SK-N-SH (cell line): Measurements from ENCODE around the gene MAGI2. TPM values are rescaled to one million over a fixed set of nuclear protein-coding genes. Genes with fewer than 3 reads are reported as not detected.

ENCODE experiments used
- CTCF ChIA-PET: fragments of 300-600, 350-600 bp; formaldehyde crosslinking; extraction: SDS; loops from one replicate; lab custom pipeline; 2021; lab: Yijun Ruan, JAX
- POLR2A ChIA-PET: fragments of 350-600 bp; sonication (Branson Sonifier 250); formaldehyde crosslinking; extraction: SDS; loops from one replicate; lab custom pipeline; 2020; ENCODE audit warnings: antibody characterized with exemption, inconsistent platforms; lab: Yijun Ruan, JAX
- DNase-seq: peaks from one replicate; pipeline ENCODE4 v3.0.0; 2012
- H2AFZ ChIP-seq: fragments of 200-600 bp; sonication (generic); 2 replicates; pipeline ENCODE4 v1.8.1; 2016; ENCODE audit warnings: antibody characterized with exemption, mild to moderate bottlenecking, low read depth
- H3F3A ChIP-seq: fragments of 200-600 bp; sonication (generic); replicated peaks from 2 replicates; pipeline ENCODE3; 2016; ENCODE audit warnings: antibody characterized with exemption, mild to moderate bottlenecking; ENCODE audit not compliant: insufficient read depth
- H3K27ac ChIP-seq, 2 experiments: fragments of 200-500 bp in 1 of 2; fragments of 200-600 bp in 1 of 2; sonication (Bioruptor generic) in 1 of 2; sonication (generic), shearing (Covaris generic) in 1 of 2; 2 replicates each; pipeline versions ENCODE4 v1.5.1 to v1.6.1; 2014 to 2016; ENCODE audit warnings: low read depth in 2 of 2, inconsistent platforms in 1 of 2, low read length in 1 of 2, mild to moderate bottlenecking in 1 of 2, mixed read lengths in 1 of 2
- H3K27me3 ChIP-seq: fragments of 200-600 bp; sonication (generic), shearing (Covaris generic); 2 replicates; pipeline ENCODE4 v1.6.1; 2016; ENCODE audit warnings: mixed run types; ENCODE audit not compliant: insufficient read depth
- H3K36me3 ChIP-seq, 2 experiments: fragments of 200-500 bp in 1 of 2; fragments of 200-600 bp in 1 of 2; sonication (Bioruptor generic) in 1 of 2; sonication (generic) in 1 of 2; replicated peaks in 1 of 2; 2 replicates each; pipeline versions ENCODE3 to v1.5.1; 2014 to 2016; ENCODE audit warnings: low read length in 1 of 2, mild to moderate bottlenecking in 1 of 2; ENCODE audit not compliant: insufficient read depth in 2 of 2, control insufficient read depth in 1 of 2
- H3K4me1 ChIP-seq, 2 experiments: fragments of 200-500 bp in 1 of 2; fragments of 200-600 bp in 1 of 2; sonication (Bioruptor generic) in 1 of 2; sonication (generic), shearing (Covaris generic) in 1 of 2; 2 replicates each; pipeline versions ENCODE4 v1.5.1 to v1.6.1; 2014 to 2016; ENCODE audit warnings: low read depth in 1 of 2, low read length in 1 of 2, mixed run types in 1 of 2; ENCODE audit not compliant: insufficient read depth in 2 of 2, control insufficient read depth in 1 of 2
- H3K4me2 ChIP-seq: fragments of 200-600 bp; sonication (generic), shearing (Covaris generic); 2 replicates; pipeline ENCODE4 v1.6.1; 2017; ENCODE audit warnings: mixed run types
- H3K4me3 ChIP-seq, 2 experiments: fragments of 200-500 bp in 1 of 2; fragments of 200-600 bp in 1 of 2; sonication (Bioruptor generic) in 1 of 2; sonication (generic), shearing (Covaris generic) in 1 of 2; 2 replicates each; pipeline versions ENCODE4 v1.5.1 to v1.8.1; 2014 to 2016; ENCODE audit warnings: low read depth in 2 of 2, inconsistent platforms in 1 of 2, low read length in 1 of 2, mild to moderate bottlenecking in 1 of 2, mixed read lengths in 1 of 2, moderate library complexity in 1 of 2
- H3K79me2 ChIP-seq: fragments of 200-600 bp; sonication (generic); 2 replicates; pipeline ENCODE4 v1.8.1; 2017; ENCODE audit warnings: mild to moderate bottlenecking; ENCODE audit not compliant: insufficient read depth
- H3K9ac ChIP-seq: fragments of 200-600 bp; sonication (generic); 2 replicates; pipeline ENCODE4 v1.6.1; 2017; ENCODE audit warnings: mixed run types
- H3K9me2 ChIP-seq: fragments of 200-600 bp; sonication (generic); 2 replicates; pipeline ENCODE4 v1.6.1; 2017; ENCODE audit warnings: mixed run types
- H3K9me3 ChIP-seq: fragments of 200-600 bp; sonication (generic); 2 replicates; pipeline ENCODE4 v1.6.1; 2017; ENCODE audit warnings: mixed run types, mild to moderate bottlenecking, moderate library complexity
- H4K20me1 ChIP-seq: fragments of 200-600 bp; sonication (generic); 2 replicates; pipeline ENCODE4 v1.6.1; 2017; ENCODE audit warnings: mild to moderate bottlenecking, mixed run types; ENCODE audit not compliant: insufficient read depth
- CTCF ChIP-seq: fragments of 200-600 bp; sonication (generic); IDR thresholded peaks from 2 replicates; pipeline ENCODE4 v1.6.1; 2017; ENCODE audit warnings: antibody characterized with exemption, mild to moderate bottlenecking, moderate library complexity
- FOSL2 ChIP-seq: IDR thresholded peaks from 2 replicates; pipeline ENCODE4 v1.4.0; 2012; ENCODE audit warnings: low read depth, mild to moderate bottlenecking, moderate library complexity, borderline replicate concordance
- FOXM1 ChIP-seq: IDR thresholded peaks from 2 replicates; pipeline ENCODE4 v1.4.0; 2012; ENCODE audit warnings: low read depth, mild to moderate bottlenecking
- GABPA ChIP-seq: IDR thresholded peaks from 2 replicates; pipeline ENCODE4 v1.4.0; 2012; ENCODE audit warnings: low read depth, mild to moderate bottlenecking
- GATA2 ChIP-seq: sonication (generic); formaldehyde crosslinking; IDR thresholded peaks from 2 replicates; pipeline ENCODE4 v1.5.0; 2020; ENCODE audit warnings: mild to moderate bottlenecking, missing genetic modification reagents
- MEF2A ChIP-seq: IDR thresholded peaks from 2 replicates; pipeline ENCODE4 v1.4.0; 2012; ENCODE audit warnings: low read depth, borderline replicate concordance
- NRF1 ChIP-seq: IDR thresholded peaks from 2 replicates; pipeline ENCODE4 v1.6.1; 2012; ENCODE audit warnings: low read depth, mild to moderate bottlenecking, low read length
- PBX3 ChIP-seq: IDR thresholded peaks from 2 replicates; pipeline ENCODE4; 2012
- POLR2AphosphoS5 ChIP-seq: IDR thresholded peaks from 2 replicates; pipeline ENCODE4 v1.6.1; 2012; ENCODE audit warnings: low read depth, low read length
- SIN3A ChIP-seq: IDR thresholded peaks from 2 replicates; pipeline ENCODE4 v1.6.1; 2012; ENCODE audit warnings: low read depth, mild to moderate bottlenecking, low read length, moderate library complexity, borderline replicate concordance
- SMC3 ChIP-seq: IDR thresholded peaks from 2 replicates; pipeline ENCODE4 v1.6.1; 2012; ENCODE audit warnings: low read depth, low read length, improper control_type of control experiment
- TAF1 ChIP-seq: IDR thresholded peaks from 2 replicates; pipeline ENCODE4 v1.6.1; 2012; ENCODE audit warnings: low read depth, mild to moderate bottlenecking, low read length, moderate library complexity, borderline replicate concordance
- TCF12 ChIP-seq: IDR thresholded peaks from 2 replicates; pipeline ENCODE4 v1.4.0; 2012
- USF1 ChIP-seq: IDR thresholded peaks from 2 replicates; pipeline ENCODE4 v1.4.0; 2012; ENCODE audit warnings: low read depth, borderline replicate concordance
- YY1 ChIP-seq: IDR thresholded peaks from 2 replicates; pipeline ENCODE4 v1.4.0; 2012; ENCODE audit warnings: low read depth, mild to moderate bottlenecking
- ZBTB33 ChIP-seq: IDR thresholded peaks from 2 replicates; pipeline ENCODE4 v1.4.0; 2012; ENCODE audit warnings: low read depth, borderline replicate concordance
- WGBS: methylation state at CpG from one replicate; pipeline ENCODE4 v1.1.6; 2017; ENCODE audit warnings: low lambda C conversion rate; 5-methylcytosine and 5-hydroxymethylcytosine counted together
- polyA plus RNA-seq, 3 experiments: library from polyadenylated mRNA; depleted of rRNA; stranded (reverse); fragments of >200 nt; gene quantifications; 2 replicates each; pipeline ENCODE4 v1.2.3, GENCODE V29; 2012

The MAGI2 gene
- polyA plus RNA-seq, 1 of the 3 experiments (the other 2 are of a cell fraction) = 1.1 TPM

GRCh38 chr7:78334426-78334825 is 1119.0 kb downstream of the MAGI2 start:
- DNase-seq = no peak
- no peak overlapping the region for H3K4me2 ChIP-seq
- no peaks in the 10 kb centered on the region for H3K9me2 ChIP-seq
- H3K79me2 ChIP-seq = no peaks in the 10 kb centered on the region
- ChIA-PET POLR2A (no interaction called here), CTCF (no interaction called here)
- TF ChIP-seq SIN3A (no peak), POLR2AphosphoS5 (no peak), USF1 (no peak), YY1 (no peak), SMC3 (no peak), GATA2 (CRISPR knock-in tag) (no peak), FOXM1 (no peak), NRF1 (no peak), TCF12 (no peak), CTCF (no peak), TAF1 (no peak)
- no peak overlapping the region for H2AFZ ChIP-seq
- H3K27me3 ChIP-seq = no peaks in the 10 kb centered on the region
- no peak overlapping the region for H3K4me3 ChIP-seq
- peaks cover 0 to 1% of the 10 kb centered on the region in 2 experiments; a peak in 1 of 4 replicates for H3K4me1 ChIP-seq
- H3K9ac ChIP-seq = no peak overlapping the region
- H3K36me3 ChIP-seq = no peaks in the 10 kb centered on the region
- no peaks in the 10 kb centered on the region for H3K9me3 ChIP-seq
- no peaks in the 10 kb centered on the region for H4K20me1 ChIP-seq
- WGBS = 87% methylated on average over 3 of the region's 3 CpGs
- H3K27ac ChIP-seq = no peak overlapping the region
- no peaks in the 10 kb centered on the region for H3F3A ChIP-seq

- no peak overlapping the region for H2AFZ ChIP-seq
- H3K27me3 ChIP-seq = no peaks in the 10 kb centered on the region
- no peaks in the 10 kb centered on the region for H3K79me2 ChIP-seq
- DNase-seq = no peak
- no peaks in the 10 kb centered on the region for H3K9me3 ChIP-seq
- no peak overlapping the region for H3K9ac ChIP-seq
- no peak for TF ChIP-seq TAF1
- TF ChIP-seq YY1 = no peak
- TF ChIP-seq ZBTB33 = no peak
- no peak for TF ChIP-seq PBX3
- TF ChIP-seq GABPA = no peak
- no peak for TF ChIP-seq SIN3A
- TF ChIP-seq MEF2A = no peak
- no peak for TF ChIP-seq FOSL2
- no peak overlapping the region for H3K4me3 ChIP-seq
- no peaks in the 10 kb centered on the region for H3K9me2 ChIP-seq
- H4K20me1 ChIP-seq = no peaks in the 10 kb centered on the region
- 80% methylated on average over 8 of the region's 8 CpGs for whole genome bisulfite sequencing
- CTCF ChIA-PET = interaction anchor here (1.5 kb wide), 2 partner anchors 9 to 313 kb away, joined by 4 to 5 read pairs; no protein-coding TSS in a partner anchor
- peaks cover 0 to 7% of the 10 kb centered on the region in 2 experiments; a peak in 2 of 4 replicates for H3K4me1 ChIP-seq
- H3K4me2 ChIP-seq = no peak overlapping the region
- POLR2A ChIA-PET = no interaction called here
- no peak overlapping the region for H3K27ac ChIP-seq
- no peaks in the 10 kb centered on the region for H3K36me3 ChIP-seq
- no peaks in the 10 kb centered on the region for H3F3A ChIP-seq
Measured at GRCh38 chr7:78333530-78334425, 1119.7 kb downstream of the MAGI2 start.
